ENCODE measurements around the gene KCNC1.

Gene KCNC1

GRCh38 chr11:17734418-17734911, at the start of gene KCNC1:
KCNC1 (plus strand) TSS chr11:17734781; CDS start chr11:17736003, 1,222 bp downstream.
- DNase-seq = no peak

- DNase-seq = no peak
Measured at GRCh38 chr11:17686231-17686980, 48.2 kb upstream of the KCNC1 start.

- DNase-seq = no peak
Measured at GRCh38 chr11:17687946-17688670, 46.5 kb upstream of the KCNC1 start.

GRCh38 chr11:17691550-17691949, 43.0 kb upstream of the KCNC1 start:
- no peak for DNase-seq

- no peak for DNase-seq
Measured at GRCh38 chr11:17691976-17692375, 42.6 kb upstream of the KCNC1 start.

GRCh38 chr11:17692931-17693330, 41.6 kb upstream of the KCNC1 start:
- no peak for DNase-seq

- no peak for DNase-seq
Measured at GRCh38 chr11:17693531-17693930, 41.0 kb upstream of the KCNC1 start.

- DNase-seq = no peak
Measured at GRCh38 chr11:17694494-17695110, 40.0 kb upstream of the KCNC1 start.

- DNase-seq = no peak
Measured at GRCh38 chr11:17695454-17696441, 38.8 kb upstream of the KCNC1 start.

GRCh38 chr11:17696741-17697140, 37.8 kb upstream of the KCNC1 start:
- no peak for DNase-seq

- DNase-seq = no peak
Measured at GRCh38 chr11:17697175-17697949, 37.2 kb upstream of the KCNC1 start.

- no peak for DNase-seq
Measured at GRCh38 chr11:17699147-17700114, 35.1 kb upstream of the KCNC1 start.

- DNase-seq = no peak
Measured at GRCh38 chr11:17700991-17701390, 33.6 kb upstream of the KCNC1 start.

- no peak for DNase-seq
Measured at GRCh38 chr11:17702876-17703275, 31.7 kb upstream of the KCNC1 start.

- no peak for DNase-seq
Measured at GRCh38 chr11:17703951-17704350, 30.6 kb upstream of the KCNC1 start.

- DNase-seq = no peak
Measured at GRCh38 chr11:17707830-17708229, 26.8 kb upstream of the KCNC1 start.

- DNase-seq = no peak
Measured at GRCh38 chr11:17711836-17712235, 22.7 kb upstream of the KCNC1 start.

- no peak for DNase-seq
Measured at GRCh38 chr11:17713851-17714250, 20.7 kb upstream of the KCNC1 start.

GRCh38 chr11:17714356-17714854, 20.2 kb upstream of the KCNC1 start:
- no peak for DNase-seq

GRCh38 chr11:17714870-17715269, 19.7 kb upstream of the KCNC1 start:
- DNase-seq = no peak

All from stimulated activated CD8-positive, alpha-beta memory T cell treated with anti-CD3 and anti-CD28 coated beads, Interleukin-4, amount 100 ng/mL, for 48 hours (primary cell).